HFF-Myc (cell line): ENCODE measurements around the gene LPCAT1.

ENCODE experiments used
- DNase-seq: peaks from one replicate; pipeline ENCODE4 v3.0.0-alpha.2; 2011; ENCODE audit warnings: low read depth; ENCODE audit errors: extremely low read depth
- H3K4me3 ChIP-seq: replicated peaks from 2 replicates; pipeline ENCODE4 v1.5.1; 2011; ENCODE audit warnings: low read depth, mild to moderate bottlenecking, control low read depth, low read length
- TF ChIP-seq, protein P1 (sequence below): IDR thresholded peaks from 2 replicates; pipeline ENCODE4 v1.5.1; 2012; ENCODE audit warnings: mild to moderate bottlenecking, low read depth, low read length, control low read depth; ENCODE audit errors: missing control alignments

LPCAT1 gene

DNA sequence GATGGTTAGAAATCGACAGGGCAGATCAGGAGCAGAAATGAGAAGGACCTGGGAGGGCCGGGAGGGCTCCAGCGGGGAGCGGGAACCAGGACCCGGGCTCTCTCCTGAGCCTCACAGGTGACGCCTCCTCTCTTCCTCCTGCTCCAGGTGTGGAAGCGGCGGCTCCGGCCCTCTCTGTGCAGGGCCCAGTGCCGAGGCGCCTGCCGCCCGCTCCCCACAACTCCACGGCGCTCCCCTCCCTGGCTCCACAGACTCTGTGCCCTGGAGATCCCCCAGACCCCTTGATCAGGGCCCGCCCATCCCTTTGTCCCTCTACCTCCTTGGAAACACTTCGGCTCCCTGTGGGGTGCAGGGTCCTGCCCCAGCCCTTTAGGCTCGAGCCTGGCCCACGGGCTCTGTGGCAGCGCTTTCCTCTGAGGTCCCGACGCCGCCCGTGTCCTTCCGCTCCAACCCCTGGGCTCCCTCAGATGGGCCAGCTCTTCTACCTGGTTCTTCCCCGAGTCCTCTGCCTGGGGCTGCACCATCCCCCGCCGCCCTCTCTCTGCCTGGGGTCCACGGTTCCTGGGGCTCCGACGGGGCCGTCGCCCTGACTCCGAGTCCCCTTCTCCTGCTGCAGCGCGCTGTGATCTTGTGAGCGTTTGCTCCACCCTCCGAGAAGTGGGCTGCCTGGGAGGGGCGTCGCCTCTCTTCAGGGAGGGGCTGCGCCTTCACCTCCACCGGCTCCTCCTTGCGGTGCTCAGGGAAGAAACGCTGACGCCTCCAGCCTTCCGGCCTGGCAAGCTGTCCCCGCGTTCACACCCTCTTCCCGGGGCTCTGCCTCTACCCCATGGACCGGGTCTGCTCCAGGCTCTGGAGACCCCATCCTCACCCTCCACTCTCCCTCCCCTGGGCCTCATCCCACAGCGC is 56.2 kb downstream of the LPCAT1 start:
- no peak for DNase-seq
- no peak overlapping the region for H3K4me3 ChIP-seq
- TF ChIP-seq, protein P1, sequence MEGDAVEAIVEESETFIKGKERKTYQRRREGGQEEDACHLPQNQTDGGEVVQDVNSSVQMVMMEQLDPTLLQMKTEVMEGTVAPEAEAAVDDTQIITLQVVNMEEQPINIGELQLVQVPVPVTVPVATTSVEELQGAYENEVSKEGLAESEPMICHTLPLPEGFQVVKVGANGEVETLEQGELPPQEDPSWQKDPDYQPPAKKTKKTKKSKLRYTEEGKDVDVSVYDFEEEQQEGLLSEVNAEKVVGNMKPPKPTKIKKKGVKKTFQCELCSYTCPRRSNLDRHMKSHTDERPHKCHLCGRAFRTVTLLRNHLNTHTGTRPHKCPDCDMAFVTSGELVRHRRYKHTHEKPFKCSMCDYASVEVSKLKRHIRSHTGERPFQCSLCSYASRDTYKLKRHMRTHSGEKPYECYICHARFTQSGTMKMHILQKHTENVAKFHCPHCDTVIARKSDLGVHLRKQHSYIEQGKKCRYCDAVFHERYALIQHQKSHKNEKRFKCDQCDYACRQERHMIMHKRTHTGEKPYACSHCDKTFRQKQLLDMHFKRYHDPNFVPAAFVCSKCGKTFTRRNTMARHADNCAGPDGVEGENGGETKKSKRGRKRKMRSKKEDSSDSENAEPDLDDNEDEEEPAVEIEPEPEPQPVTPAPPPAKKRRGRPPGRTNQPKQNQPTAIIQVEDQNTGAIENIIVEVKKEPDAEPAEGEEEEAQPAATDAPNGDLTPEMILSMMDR: no peak

DNA sequence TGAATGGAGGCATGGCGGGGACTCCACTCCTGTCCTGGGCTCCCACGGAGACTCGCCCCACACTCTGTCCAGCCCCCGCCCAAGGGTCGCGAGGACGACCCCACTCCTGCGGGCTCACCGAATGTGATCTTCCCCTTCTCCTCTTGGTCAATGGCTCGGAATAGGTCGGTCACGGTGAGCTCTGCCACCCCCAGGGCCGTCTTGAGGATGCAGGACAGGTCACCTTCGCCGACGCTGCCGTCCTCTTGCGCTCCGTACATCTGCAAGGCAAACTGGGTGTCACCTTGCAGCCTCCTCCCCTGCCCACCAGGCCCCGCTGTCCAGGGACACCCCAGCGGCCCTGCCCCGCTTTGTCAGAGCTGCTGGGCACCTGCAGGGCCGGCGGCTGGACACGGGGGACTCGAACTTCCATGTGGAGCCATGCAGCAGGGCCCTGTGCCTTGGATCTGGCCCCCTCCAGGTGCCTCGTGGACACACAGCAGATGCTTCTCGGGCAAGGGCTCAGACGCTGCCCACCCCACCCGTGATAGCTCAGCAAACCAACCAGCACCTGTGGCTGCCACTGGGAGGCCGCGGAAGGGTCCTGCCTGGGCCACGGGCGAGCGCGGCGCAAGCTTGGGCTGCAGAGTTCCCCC is 57.0 kb downstream of the LPCAT1 start:
- TF ChIP-seq, protein P1: no peak

DNA sequence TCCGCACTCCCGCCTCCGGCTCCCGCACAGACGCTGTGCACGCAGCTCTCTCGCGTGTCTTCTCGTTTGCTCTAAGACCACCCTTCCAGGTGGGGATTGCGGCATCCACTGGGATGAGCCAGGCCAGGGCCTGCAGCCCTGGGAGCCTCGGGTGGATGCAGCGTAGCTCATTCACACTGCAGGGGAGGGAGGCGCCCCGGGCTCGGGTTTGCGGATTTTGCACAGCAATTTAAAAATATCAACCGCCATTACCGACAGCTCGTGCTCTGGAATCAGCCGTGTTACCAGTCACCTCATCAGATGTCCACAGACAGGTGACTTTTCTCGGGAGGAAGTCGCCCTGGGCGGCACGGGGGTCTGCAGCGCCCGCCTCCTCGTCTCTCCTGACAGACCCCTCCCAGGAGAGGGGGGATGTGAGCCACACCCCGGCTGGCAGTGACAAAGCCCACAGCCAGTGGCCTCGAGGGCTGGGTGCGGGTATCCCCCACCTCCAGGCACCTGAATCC is 57.7 kb downstream of the LPCAT1 start:
- no peak for DNase-seq
- TF ChIP-seq, protein P1: no peak

More for the DNA sequence above, 57.0 kb downstream of the LPCAT1 start:
- no peak for DNase-seq
- H3K4me3 ChIP-seq: no peak overlapping the region

DNA sequence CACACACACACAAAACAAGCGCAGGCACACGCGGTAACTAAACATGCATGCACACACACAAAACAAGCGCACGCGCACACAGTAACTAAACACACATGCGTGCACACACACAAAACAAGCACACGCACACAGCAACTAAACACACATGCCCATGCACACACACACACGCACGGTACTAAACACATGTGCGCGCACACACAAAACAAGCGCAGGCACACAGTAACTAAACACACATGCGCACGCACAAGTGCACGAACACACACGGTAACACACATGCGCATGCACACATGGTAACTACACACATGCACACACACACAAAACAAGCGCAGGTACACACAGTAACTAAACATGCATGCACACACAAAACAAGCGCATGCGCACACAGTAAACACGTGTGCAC is 58.6 kb downstream of the LPCAT1 start:
- TF ChIP-seq, protein P1: no peak
- DNase-seq: no peak
- H3K4me3 ChIP-seq: no peak overlapping the region

More for the DNA sequence above, 57.7 kb downstream of the LPCAT1 start:
- H3K4me3 ChIP-seq: no peak overlapping the region

DNA sequence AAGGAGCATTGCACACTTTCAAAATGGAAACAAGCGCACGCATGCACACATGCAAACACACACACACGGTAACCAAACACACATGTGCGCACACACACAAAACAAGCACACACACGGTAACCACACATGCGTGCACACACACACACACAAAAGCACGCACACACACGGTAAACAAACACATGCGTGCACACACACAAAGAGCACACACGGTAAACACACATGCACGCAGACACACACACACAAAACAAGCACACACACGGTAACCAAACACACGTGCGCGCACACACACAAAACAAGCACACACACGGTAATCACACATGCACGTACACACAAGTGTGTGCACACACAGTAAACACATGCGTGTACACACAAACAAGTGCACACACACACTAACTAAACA is 59.2 kb downstream of the LPCAT1 start:
- TF ChIP-seq, protein P1: no peak
- DNase-seq: no peak

DNA sequence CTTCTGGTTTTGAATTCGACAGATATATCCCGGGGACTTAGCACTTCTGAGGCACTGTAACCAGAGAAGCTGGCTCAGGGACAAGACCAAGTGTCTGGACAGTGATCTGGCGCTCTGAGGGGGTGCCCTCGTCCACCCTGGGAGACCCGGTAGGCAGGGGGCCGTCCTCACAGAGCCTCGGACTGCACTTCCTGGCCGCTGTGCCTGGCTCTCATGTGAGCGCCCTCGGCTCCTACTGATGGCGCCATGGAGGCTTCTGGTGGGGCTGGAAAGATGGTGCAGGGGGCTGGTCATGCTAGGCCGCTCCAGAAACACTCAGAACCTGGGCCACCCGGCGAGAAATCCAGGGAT is 59.7 kb downstream of the LPCAT1 start:
- no peak for DNase-seq
- H3K4me3 ChIP-seq: no peak overlapping the region
- TF ChIP-seq, protein P1: no peak

More for the DNA sequence above, 59.2 kb downstream of the LPCAT1 start:
- no peak overlapping the region for H3K4me3 ChIP-seq
